K562 (cell line): ENCODE measurements around the gene SPAG17. TPM values are rescaled to one million over a fixed set of nuclear protein-coding genes. Genes with fewer than 3 reads are reported as not detected.

Experiments
- ATAC-seq: fragments of 200-7000 bp; cut with Tn5 transposase; 3 replicates; pipeline ENCODE4 v1.9.1; 2020; ENCODE audit warnings: moderate library complexity
- BruUV-seq: library from RNA; stranded (reverse); fragments of 400-500 nt; replicated peaks from 2 replicates; lab custom pipeline; 2021; lab: Mats Ljungman, UMichigan
- CTCF ChIA-PET: fragments of 300-600 bp; formaldehyde crosslinking; extraction: SDS; loops from one replicate; lab custom pipeline; 2021; ENCODE audit warnings: low intra/inter-chr PET ratio; lab: Yijun Ruan, JAX
- POLR2A ChIA-PET: fragments of 300-600, 350-650 bp; sonication (Branson Sonifier 250); formaldehyde crosslinking; extraction: SDS; loops from one replicate; lab custom pipeline; 2021; ENCODE audit warnings: antibody characterized with exemption, inconsistent platforms; lab: Yijun Ruan, JAX
- DNase-seq, 4 experiments: peaks; one replicate each; pipeline versions ENCODE4 v3.0.0 to v3.0.0-alpha.2; 2011 to 2018; ENCODE audit warnings: low spot score in 3 of 4, mixed read lengths in 3 of 4; ENCODE audit errors: extremely low read depth in 1 of 4
- FAIRE-seq: peaks from 2 replicates; lab custom pipeline; 2011; peaks lifted over from hg19 to GRCh38; lab: Jason Lieb, UNC
- H2AFZ ChIP-seq: 2 replicates; pipeline ENCODE4 v1.6.0; 2011; ENCODE audit warnings: low read depth, low read length, control low read depth, inconsistent platforms
- H3K27ac ChIP-seq: fragments of 200-600 bp; 3 replicates; pipeline ENCODE4 v1.8.0; 2011; ENCODE audit warnings: low read depth, mild to moderate bottlenecking, control low read depth, inconsistent platforms, low read length, moderate library complexity, mixed read lengths; ENCODE audit errors: extremely low read depth
- H3K27me3 ChIP-seq, 2 experiments: fragments of 300-600 bp in 1 of 2; 2 replicates in 1 of 2; 3 replicates in 1 of 2; pipeline versions ENCODE4 v1.6.0 to v1.8.0; 2011; ENCODE audit warnings: inconsistent platforms in 2 of 2, low read length in 2 of 2, mild to moderate bottlenecking in 1 of 2, mixed read lengths in 1 of 2, moderate library complexity in 1 of 2; ENCODE audit not compliant: control insufficient read depth in 2 of 2, insufficient read depth in 2 of 2
- H3K36me3 ChIP-seq: fragments of 300-600 bp; 3 replicates; pipeline ENCODE4 v1.8.0; 2011; ENCODE audit warnings: mild to moderate bottlenecking, low read length, inconsistent platforms; ENCODE audit not compliant: control insufficient read depth, insufficient read depth
- H3K4me1 ChIP-seq, 2 experiments: fragments of 200-600 bp in 1 of 2; replicated peaks in 1 of 2; 2 replicates in 1 of 2; 3 replicates in 1 of 2; pipeline versions ENCODE4 v1.5.1 to v1.8.0; 2011; ENCODE audit warnings: inconsistent platforms in 2 of 2, low read length in 2 of 2, mild to moderate bottlenecking in 1 of 2, mixed read lengths in 1 of 2, moderate library complexity in 1 of 2; ENCODE audit not compliant: control insufficient read depth in 2 of 2, insufficient read depth in 2 of 2
- H3K4me2 ChIP-seq: 2 replicates; pipeline ENCODE4 v1.6.1; 2011; ENCODE audit warnings: low read length, control low read depth, inconsistent platforms, mixed read lengths; ENCODE audit not compliant: insufficient read depth
- H3K4me3 ChIP-seq: fragments of 200-600 bp; sonication (generic), shearing (Covaris generic); 2 replicates; pipeline ENCODE4 v1.5.1; 2016; ENCODE audit warnings: control low read depth, inconsistent platforms
- H3K79me2 ChIP-seq: fragments of 200-600 bp; 3 replicates; pipeline ENCODE4 v1.8.0; 2011; ENCODE audit warnings: low read length, inconsistent platforms; ENCODE audit not compliant: control insufficient read depth, insufficient read depth
- H3K9ac ChIP-seq, 2 experiments: 2 replicates each; pipeline versions ENCODE4 v1.6.0 to v1.6.1; 2011; ENCODE audit warnings: low read depth in 2 of 2, low read length in 2 of 2, control low read depth in 1 of 2, inconsistent platforms in 1 of 2, mild to moderate bottlenecking in 1 of 2, mixed read lengths in 1 of 2; ENCODE audit not compliant: insufficient read depth in 1 of 2
- H3K9me1 ChIP-seq: one replicate; pipeline ENCODE4 v1.6.0; 2011; ENCODE audit warnings: inconsistent platforms, mild to moderate bottlenecking, low read length, moderate library complexity; ENCODE audit not compliant: control insufficient read depth, insufficient read depth
- H3K9me3 ChIP-seq: replicated peaks from 2 replicates; pipeline ENCODE4 v1.5.1; 2011; ENCODE audit warnings: low read depth, low read length, inconsistent platforms; ENCODE audit not compliant: control insufficient read depth, insufficient read depth
- H4K20me1 ChIP-seq: replicated peaks from 2 replicates; pipeline ENCODE4 v1.6.1; 2011; ENCODE audit warnings: low read length, inconsistent platforms, mixed read lengths; ENCODE audit not compliant: control insufficient read depth, insufficient read depth
- CREBBP ChIP-seq: IDR thresholded peaks from one replicate; pipeline ENCODE4 v1.6.1; 2012; ENCODE audit warnings: low read depth, mild to moderate bottlenecking, control low read depth, inconsistent platforms, low read length
- FOXA3 ChIP-seq, 2 experiments: fragments of 450-650 bp in 1 of 2; sonication (generic) in 1 of 2; formaldehyde crosslinking; IDR thresholded peaks in 1 of 2; conservative IDR thresholded peaks in 1 of 2; 2 replicates each; pipeline versions ENCODE4 v1.4.0 to v1.8.0; 2020 to 2022; ENCODE audit warnings: mild to moderate bottlenecking in 2 of 2, missing genetic modification reagents in 1 of 2
- MYBL2 ChIP-seq, 2 experiments: fragments of 450-650 bp in 1 of 2; sonication (generic) in 1 of 2; formaldehyde crosslinking in 1 of 2; IDR thresholded peaks; 2 replicates each; pipeline versions ENCODE4 v1.6.1 to v1.8.1; 2017 to 2022; ENCODE audit warnings: borderline replicate concordance in 1 of 2, inconsistent platforms in 1 of 2, low read depth in 1 of 2, mild to moderate bottlenecking in 1 of 2, missing genetic modification reagents in 1 of 2, moderate library complexity in 1 of 2
- SPI1 ChIP-seq: IDR thresholded peaks from 2 replicates; pipeline ENCODE4 v1.6.1; 2011; ENCODE audit warnings: low read depth, low read length, control low read depth, borderline replicate concordance
- USF1 ChIP-seq: sonication (generic); formaldehyde crosslinking; IDR thresholded peaks from 2 replicates; pipeline ENCODE4 v1.9.0; 2022; ENCODE audit warnings: mild to moderate bottlenecking, missing genetic modification reagents
- WGBS: fragments of 100-300 bp; shearing (Covaris generic); methylation state at CpG from one replicate; pipeline ENCODE4 v1.1.6; 2016; ENCODE audit warnings: low coverage, mixed read lengths; ENCODE audit not compliant: insufficient coverage; ENCODE audit errors: missing lambda C conversion rate; 5-methylcytosine and 5-hydroxymethylcytosine counted together
- in situ Hi-C: fragments of 300-500 bp; cut with MboI; formaldehyde crosslinking; loops from 4 replicates; pipeline ENCODE4 v1.15.0; 2018; ENCODE audit warnings: inconsistent platforms, mixed read lengths
- intact Hi-C: fragments of 100-400 bp; cut with micrococcal nuclease; formaldehyde crosslinking; loops from 2 replicates; pipeline ENCODE4 v1.14.2; 2022
- polyA plus RNA-seq, 8 experiments: library from polyadenylated mRNA; depleted of rRNA in 4 of 8; stranded (reverse) in 5 of 8; unstranded in 3 of 8; fragments of >200 nt; fragmentation: Nextera tagmentation in 2 of 8; fragmentation: Illumina TruSeq in 1 of 8; extraction: Ambion mirVana in 2 of 8; extraction: Trizol in 1 of 8; gene quantifications; 2 replicates each; pipeline versions ENCODE4 v1.2.1 to v1.2.3, GENCODE V29; 2011 to 2014; ENCODE audit warnings: inconsistent platforms in 1 of 8, missing spikeins in 1 of 8
- total RNA-seq, 7 experiments: library from RNA; depleted of rRNA in 6 of 7; stranded (reverse); fragments of >200 nt in 6 of 7; fragmentation: Illumina TruSeq in 2 of 7; extraction: Trizol in 2 of 7; gene quantifications; 2 replicates each; pipeline versions ENCODE4 v1.2.1 to v1.2.3, GENCODE V29; 2011 to 2021; ENCODE audit warnings: low replicate concordance in 1 of 7

The SPAG17 gene
- total and polyA plus RNA-seq, 9 of the 15 experiments (the other 6 are each of a cell fraction or from before 2014, with no cell fraction given) = 0.07 to 2.1 (median 1.5) TPM

- ATAC-seq (peak; percentile 16; the same call in 2 of the 3 replicates), DNase-seq (no peak), FAIRE-seq (no peak)
- Histone ChIP-seq H3K36me3 (no peaks in the 10 kb centered on the region), H3K9me3 (no peaks in the 10 kb centered on the region), H3K4me2 (no peak overlapping the region), H3K9me1 (no peaks in the 10 kb centered on the region), H4K20me1 (no peaks in the 10 kb centered on the region), H3K4me1 (no peaks in the 10 kb centered on the region), H3K79me2 (no peaks in the 10 kb centered on the region), H3K27me3 (no peaks in the 10 kb centered on the region), H3K4me3 (no peak overlapping the region), H3K9ac (0 out of 4 replicates have a peak overlapping the region, but pooled peaks of 1 of the 2 experiments have one; percentile 8), H3K27ac (no peak overlapping the region), H2AFZ (no peak overlapping the region)
- intact Hi-C loops = no loop called here
- no TSS peak for BruUV-seq
- in situ Hi-C loops = no loop called here
- CTCF ChIA-PET = no interaction called here
- TF ChIP-seq CREBBP = no peak
- no peak for TF ChIP-seq MYBL2 (IDR thresholded peaks at IDR 0.05; ENCODE audit: low read depth)
- no peak for TF ChIP-seq MYBL2 (CRISPR knock-in tag; IDR thresholded peaks at IDR 0.05; ENCODE audit: borderline replicate concordance)
- POLR2A ChIA-PET = no interaction called here
- 8% methylated on average over 3 of the region's 3 CpGs for WGBS
Observed at GRCh38 chr1:118047650-118048224, 137.3 kb downstream of the SPAG17 start.

- Histone ChIP-seq H4K20me1 (no peaks in the 10 kb centered on the region), H2AFZ (no peak overlapping the region), H3K4me2 (no peak overlapping the region), H3K9ac (0 out of 4 replicates have a peak overlapping the region, but pooled peaks of 1 of the 2 experiments have one; percentile 8), H3K4me1 (no peaks in the 10 kb centered on the region), H3K27me3 (no peaks in the 10 kb centered on the region), H3K4me3 (no peak overlapping the region), H3K36me3 (no peaks in the 10 kb centered on the region), H3K27ac (no peak overlapping the region), H3K9me1 (no peaks in the 10 kb centered on the region), H3K79me2 (no peaks in the 10 kb centered on the region), H3K9me3 (no peaks in the 10 kb centered on the region)
- intact Hi-C loops = no loop called here
- in situ Hi-C loops = no loop called here
- ChIA-PET POLR2A (no interaction called here), CTCF (no interaction called here)
- TF ChIP-seq USF1 (no peak), FOXA3 (CRISPR knock-in tag; conservative IDR thresholded peaks at IDR 0.05 in 1 of 2, IDR thresholded peaks at IDR 0.05 in 1 of 2) (peak in 1 of 2 experiments; percentile 79; a peak in 2 of 4 replicates), SPI1 (peak; percentile 92)
- BruUV-seq = no TSS peak
- no peak for ATAC-seq
- DNase-seq = no peak
- no peak for FAIRE-seq
- WGBS = 18% methylated on average over 3 of the region's 3 CpGs
Observed at GRCh38 chr1:118047006-118047649, 137.9 kb downstream of the SPAG17 start.
